GM12878 (cell line): Measurements from ENCODE around the gene RABGEF1. TPM values are rescaled to one million over a fixed set of nuclear protein-coding genes. Genes with fewer than 3 reads are reported as not detected.

ENCODE experiments used
- ATAC-seq: fragments of 200-7000 bp; cut with Tn5 transposase; 3 replicates; pipeline ENCODE4 v1.9.1; 2020; ENCODE audit warnings: mild to moderate bottlenecking, moderate library complexity
- BruUV-seq: library from RNA; stranded (reverse); fragments of 400-500 nt; replicated peaks from 2 replicates; lab custom pipeline; 2021; lab: Mats Ljungman, UMichigan
- CTCF ChIA-PET: fragments of 300-600 bp; sonication (Branson Sonifier 250); formaldehyde crosslinking; extraction: SDS; loops from one replicate; lab custom pipeline; 2021; ENCODE audit warnings: inconsistent platforms; lab: Yijun Ruan, JAX
- POLR2A ChIA-PET: fragments of 350-600 bp; formaldehyde crosslinking; extraction: SDS; loops from one replicate; lab custom pipeline; 2021; ENCODE audit warnings: inconsistent platforms; lab: Charles Lee
- RAD21 ChIA-PET: fragments of 300-600 bp; sonication (Branson Sonifier 250); formaldehyde crosslinking; loops from one replicate; lab custom pipeline; 2023; ENCODE audit warnings: antibody characterized with exemption; ENCODE audit not compliant: unreplicated experiment; lab: Charles Lee
- SMC1A ChIA-PET: fragments of 300-600 bp; sonication (Branson Sonifier 250); formaldehyde crosslinking; loops from one replicate; lab custom pipeline; 2023; ENCODE audit not compliant: unreplicated experiment, uncharacterized antibody; lab: Charles Lee
- DNase-seq: peaks from one replicate; pipeline ENCODE4 v3.0.0-alpha.2; 2011; ENCODE audit warnings: low read depth, low spot score
- FAIRE-seq: peaks from 3 replicates; lab custom pipeline; 2011; peaks lifted over from hg19 to GRCh38; lab: Jason Lieb, UNC
- H2AFZ ChIP-seq: 2 replicates; pipeline ENCODE4 v1.6.0; 2011; ENCODE audit warnings: low read depth, low read length, control low read depth; ENCODE audit not compliant: control insufficient read depth
- H3K27ac ChIP-seq: 2 replicates; pipeline ENCODE4 v1.5.1; 2011; ENCODE audit warnings: control low read depth; ENCODE audit not compliant: control insufficient read depth, insufficient read depth
- H3K27me3 ChIP-seq, 2 experiments: replicated peaks in 1 of 2; 2 replicates each; pipeline versions ENCODE4 v1.6.0 to v1.6.1; 2011; ENCODE audit warnings: low read length in 1 of 2; ENCODE audit not compliant: control insufficient read depth in 2 of 2, insufficient read depth in 2 of 2
- H3K36me3 ChIP-seq, 2 experiments: 2 replicates each; pipeline ENCODE4 v1.5.1; 2011; ENCODE audit warnings: low read length in 1 of 2; ENCODE audit not compliant: control insufficient read depth in 2 of 2, insufficient read depth in 2 of 2
- H3K4me1 ChIP-seq: 2 replicates; pipeline ENCODE4 v1.6.1; 2011; ENCODE audit warnings: mild to moderate bottlenecking, low read length, moderate library complexity, mixed read lengths; ENCODE audit not compliant: control insufficient read depth, insufficient read depth
- H3K4me2 ChIP-seq: 2 replicates; pipeline ENCODE4 v1.6.0; 2011; ENCODE audit warnings: control low read depth; ENCODE audit not compliant: control insufficient read depth, insufficient read depth
- H3K4me3 ChIP-seq: fragments of 200-600 bp; sonication (generic); 2 replicates; pipeline ENCODE4 v1.5.1; 2016
- H3K79me2 ChIP-seq: 2 replicates; pipeline ENCODE4 v1.6.0; 2011; ENCODE audit warnings: low read length; ENCODE audit not compliant: control insufficient read depth, insufficient read depth
- H3K9ac ChIP-seq: 2 replicates; pipeline ENCODE4 v1.8.0; 2011; ENCODE audit warnings: low read length, control low read depth, mixed read lengths; ENCODE audit not compliant: control insufficient read depth, insufficient read depth
- H3K9me3 ChIP-seq: replicated peaks from 3 replicates; pipeline ENCODE4 v1.5.1; 2011; ENCODE audit warnings: mild to moderate bottlenecking, low read length; ENCODE audit not compliant: control insufficient read depth, insufficient read depth
- H4K20me1 ChIP-seq: 2 replicates; pipeline ENCODE4 v1.6.0; 2011; ENCODE audit not compliant: control insufficient read depth, insufficient read depth
- BACH1 ChIP-seq: fragments of 450-650 bp; IDR thresholded peaks from 2 replicates; pipeline ENCODE4 v1.6.1; 2017; ENCODE audit warnings: mild to moderate bottlenecking, borderline replicate concordance
- JUND ChIP-seq: IDR thresholded peaks from 2 replicates; pipeline ENCODE4 v1.6.1; 2012; ENCODE audit warnings: low read depth, mild to moderate bottlenecking, low read length, improper control_type of control experiment, moderate library complexity
- NFYA ChIP-seq: IDR thresholded peaks from 2 replicates; pipeline ENCODE4 v1.6.1; 2011; ENCODE audit warnings: low read depth, mild to moderate bottlenecking, low read length, improper control_type of control experiment, borderline replicate concordance
- SP1 ChIP-seq: IDR thresholded peaks from one replicate; pipeline ENCODE4 v1.6.1; 2011; ENCODE audit warnings: low read depth, low read length
- WGBS: methylation state at CpG from one replicate; pipeline ENCODE4 v1.1.6; 2016; ENCODE audit warnings: low lambda C conversion rate; ENCODE audit not compliant: insufficient replicate concordance, insufficient coverage; ENCODE audit errors: missing lambda C conversion rate; 5-methylcytosine and 5-hydroxymethylcytosine counted together
- in situ Hi-C: fragments of 300-500 bp; cut with MboI; formaldehyde crosslinking; loops from 9 replicates; pipeline ENCODE4 v1.14.3; 2018; ENCODE audit warnings: mixed read lengths
- intact Hi-C: fragments of 100-400 bp; cut with micrococcal nuclease; formaldehyde crosslinking; loops from one replicate; pipeline ENCODE4 v1.14.2; 2022; ENCODE audit not compliant: unreplicated experiment
- polyA plus RNA-seq, 11 experiments: library from polyadenylated mRNA; depleted of rRNA in 4 of 11; unstranded in 6 of 11; stranded (reverse) in 5 of 11; fragments of >200 nt; fragmentation: Nextera tagmentation in 4 of 11; fragmentation: Illumina TruSeq in 1 of 11; extraction: Ambion mirVana in 4 of 11; extraction: Trizol in 1 of 11; gene quantifications; 1 replicate in 1 of 11; 2 replicates in 10 of 11; pipeline versions ENCODE4 v1.2.1 to v1.2.3, GENCODE V29; 2011 to 2016; ENCODE audit warnings: inconsistent platforms in 2 of 11, missing spikeins in 2 of 11, low read depth in 1 of 11
- total RNA-seq, 4 experiments: library from RNA; depleted of rRNA in 3 of 4; stranded (reverse); fragments of >200 nt in 3 of 4; fragmentation: Illumina TruSeq in 1 of 4; extraction: Trizol in 1 of 4; gene quantifications; 2 replicates each; pipeline versions ENCODE4 v1.2.1 to v1.2.3, GENCODE V29; 2013 to 2021
- TF ChIP-seq, protein P1 (sequence below): fragments of 450-650 bp; conservative IDR thresholded peaks from 2 replicates; pipeline ENCODE4 v1.6.1; 2017; ENCODE audit warnings: mild to moderate bottlenecking, moderate library complexity
- TF ChIP-seq, protein P2 (sequence below): IDR thresholded peaks from 2 replicates; pipeline ENCODE4 v1.6.1; 2011; ENCODE audit warnings: borderline replicate concordance, low read depth, mild to moderate bottlenecking, moderate library complexity, low read length; ENCODE audit not compliant: insufficient read depth, poor library complexity, severe bottlenecking
- TF ChIP-seq, protein P3 (sequence below): IDR thresholded peaks from 2 replicates; pipeline ENCODE4 v1.6.1; 2012; ENCODE audit warnings: improper control_type of control experiment, low read depth, low read length; ENCODE audit not compliant: insufficient replicate concordance

The RABGEF1 gene
- total and polyA plus RNA-seq, 10 of the 15 experiments (the other 5 are each of a cell fraction or from before 2014, with no cell fraction given): 10.2 to 36.4 (median 26.1) TPM

DNA sequence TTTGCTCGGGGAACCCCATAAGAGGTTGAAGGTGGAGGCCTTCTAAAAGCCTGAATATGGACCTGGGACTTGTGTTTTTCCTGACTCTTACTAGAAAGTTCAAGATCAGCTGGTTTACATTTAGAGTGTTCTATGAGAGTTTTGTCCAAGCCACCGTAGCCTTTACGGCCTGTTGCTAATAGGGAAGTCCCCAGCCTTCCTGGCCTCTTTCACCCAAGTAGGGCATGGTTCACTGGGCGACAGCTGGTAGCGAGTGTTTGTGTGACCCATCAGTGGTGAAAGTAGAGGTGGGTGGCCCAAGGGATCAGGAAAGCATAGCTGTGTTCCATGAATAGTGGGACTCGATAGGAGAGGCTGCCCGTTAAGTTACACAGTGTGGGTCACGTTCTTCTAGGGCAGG lies 60.1 kb downstream of the RABGEF1 start:
- POLR2A ChIA-PET: no interaction called here
- in situ Hi-C loops (no loop called here), intact Hi-C loops (no loop called here)
- Histone ChIP-seq H3K9ac (no peak overlapping the region), H3K27ac (no peak overlapping the region), H3K9me3 (no peaks in the 10 kb centered on the region), H3K4me1 (no peaks in the 10 kb centered on the region), H3K36me3 (peaks cover 8 to 35% of the 10 kb centered on the region in 2 experiments), H3K27me3 (no peaks in the 10 kb centered on the region), H2AFZ (no peak overlapping the region), H3K79me2 (no peaks in the 10 kb centered on the region), H4K20me1 (no peaks in the 10 kb centered on the region), H3K4me2 (no peak overlapping the region), H3K4me3 (no peak overlapping the region)
- RAD21 ChIA-PET: interaction anchor here (0.6 kb wide), 1 partner anchor 12 kb away, joined by 3 read pairs; no protein-coding TSS in a partner anchor
- ATAC-seq (no peak; the same call in 2 of the 3 replicates), FAIRE-seq (no peak), DNase-seq (no peak)
- no TSS peak for BruUV-seq
- SMC1A ChIA-PET: no interaction called here
- TF ChIP-seq SP1: no peak
- TF ChIP-seq, protein P1, sequence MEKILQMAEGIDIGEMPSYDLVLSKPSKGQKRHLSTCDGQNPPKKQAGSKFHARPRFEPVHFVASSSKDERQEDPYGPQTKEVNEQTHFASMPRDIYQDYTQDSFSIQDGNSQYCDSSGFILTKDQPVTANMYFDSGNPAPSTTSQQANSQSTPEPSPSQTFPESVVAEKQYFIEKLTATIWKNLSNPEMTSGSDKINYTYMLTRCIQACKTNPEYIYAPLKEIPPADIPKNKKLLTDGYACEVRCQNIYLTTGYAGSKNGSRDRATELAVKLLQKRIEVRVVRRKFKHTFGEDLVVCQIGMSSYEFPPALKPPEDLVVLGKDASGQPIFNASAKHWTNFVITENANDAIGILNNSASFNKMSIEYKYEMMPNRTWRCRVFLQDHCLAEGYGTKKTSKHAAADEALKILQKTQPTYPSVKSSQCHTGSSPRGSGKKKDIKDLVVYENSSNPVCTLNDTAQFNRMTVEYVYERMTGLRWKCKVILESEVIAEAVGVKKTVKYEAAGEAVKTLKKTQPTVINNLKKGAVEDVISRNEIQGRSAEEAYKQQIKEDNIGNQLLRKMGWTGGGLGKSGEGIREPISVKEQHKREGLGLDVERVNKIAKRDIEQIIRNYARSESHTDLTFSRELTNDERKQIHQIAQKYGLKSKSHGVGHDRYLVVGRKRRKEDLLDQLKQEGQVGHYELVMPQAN: no peak
- WGBS: 71% methylated on average over 8 of the region's 8 CpGs
- CTCF ChIA-PET: interaction anchor here (0.8 to 1.1 kb wide), 2 partner anchors 16 to 184 kb away, joined by 3 read pairs; no protein-coding TSS in a partner anchor

DNA sequence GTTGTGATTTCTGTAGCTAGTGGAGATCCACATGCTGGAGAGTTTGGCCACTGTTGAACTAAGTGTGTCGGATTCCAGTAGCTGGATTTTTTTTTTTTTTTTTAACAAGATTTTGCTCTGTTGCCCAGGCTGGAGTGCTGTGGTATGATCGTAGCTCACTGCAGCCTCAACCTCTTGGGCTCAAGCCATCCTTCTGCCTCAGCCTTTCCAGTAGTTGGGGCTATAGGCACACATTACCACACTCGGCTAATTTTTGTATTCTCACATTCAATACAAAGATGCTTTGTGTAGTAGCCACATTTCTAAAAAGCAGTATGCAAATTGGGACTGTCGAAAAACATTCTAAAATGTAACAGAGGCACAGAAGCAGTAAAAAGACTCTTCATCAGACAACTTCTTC lies 63.5 kb downstream of the RABGEF1 start:
- ChIA-PET CTCF (no interaction called here), POLR2A (interaction anchor here (1.0 kb wide), 1 partner anchor 186 kb away, joined by 3 read pairs; no protein-coding TSS in a partner anchor), RAD21 (no interaction called here), SMC1A (no interaction called here)
- no TSS peak for BruUV-seq
- Histone ChIP-seq H3K9ac (no peak overlapping the region), H3K79me2 (no peaks in the 10 kb centered on the region), H3K27ac (no peak overlapping the region), H2AFZ (no peak overlapping the region), H3K27me3 (no peaks in the 10 kb centered on the region), H3K4me1 (no peaks in the 10 kb centered on the region), H3K36me3 (peaks cover 17 to 36% of the 10 kb centered on the region in 2 experiments; a peak in 3 of 4 replicates), H4K20me1 (no peaks in the 10 kb centered on the region), H3K4me3 (no peak overlapping the region), H3K4me2 (no peak overlapping the region), H3K9me3 (no peaks in the 10 kb centered on the region)
- intact Hi-C loops: no loop called here
- 80% methylated on average over 4 of the region's 4 CpGs for WGBS
- DNase-seq: no peak
- no peak for FAIRE-seq
- ATAC-seq: no peak
- in situ Hi-C loops: no loop called here
- TF ChIP-seq, protein P2, sequence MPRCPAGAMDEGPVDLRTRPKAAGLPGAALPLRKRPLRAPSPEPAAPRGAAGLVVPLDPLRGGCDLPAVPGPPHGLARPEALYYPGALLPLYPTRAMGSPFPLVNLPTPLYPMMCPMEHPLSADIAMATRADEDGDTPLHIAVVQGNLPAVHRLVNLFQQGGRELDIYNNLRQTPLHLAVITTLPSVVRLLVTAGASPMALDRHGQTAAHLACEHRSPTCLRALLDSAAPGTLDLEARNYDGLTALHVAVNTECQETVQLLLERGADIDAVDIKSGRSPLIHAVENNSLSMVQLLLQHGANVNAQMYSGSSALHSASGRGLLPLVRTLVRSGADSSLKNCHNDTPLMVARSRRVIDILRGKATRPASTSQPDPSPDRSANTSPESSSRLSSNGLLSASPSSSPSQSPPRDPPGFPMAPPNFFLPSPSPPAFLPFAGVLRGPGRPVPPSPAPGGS: no peak
- no peak for TF ChIP-seq BACH1
- no peak for TF ChIP-seq JUND
- TF ChIP-seq, protein P3, sequence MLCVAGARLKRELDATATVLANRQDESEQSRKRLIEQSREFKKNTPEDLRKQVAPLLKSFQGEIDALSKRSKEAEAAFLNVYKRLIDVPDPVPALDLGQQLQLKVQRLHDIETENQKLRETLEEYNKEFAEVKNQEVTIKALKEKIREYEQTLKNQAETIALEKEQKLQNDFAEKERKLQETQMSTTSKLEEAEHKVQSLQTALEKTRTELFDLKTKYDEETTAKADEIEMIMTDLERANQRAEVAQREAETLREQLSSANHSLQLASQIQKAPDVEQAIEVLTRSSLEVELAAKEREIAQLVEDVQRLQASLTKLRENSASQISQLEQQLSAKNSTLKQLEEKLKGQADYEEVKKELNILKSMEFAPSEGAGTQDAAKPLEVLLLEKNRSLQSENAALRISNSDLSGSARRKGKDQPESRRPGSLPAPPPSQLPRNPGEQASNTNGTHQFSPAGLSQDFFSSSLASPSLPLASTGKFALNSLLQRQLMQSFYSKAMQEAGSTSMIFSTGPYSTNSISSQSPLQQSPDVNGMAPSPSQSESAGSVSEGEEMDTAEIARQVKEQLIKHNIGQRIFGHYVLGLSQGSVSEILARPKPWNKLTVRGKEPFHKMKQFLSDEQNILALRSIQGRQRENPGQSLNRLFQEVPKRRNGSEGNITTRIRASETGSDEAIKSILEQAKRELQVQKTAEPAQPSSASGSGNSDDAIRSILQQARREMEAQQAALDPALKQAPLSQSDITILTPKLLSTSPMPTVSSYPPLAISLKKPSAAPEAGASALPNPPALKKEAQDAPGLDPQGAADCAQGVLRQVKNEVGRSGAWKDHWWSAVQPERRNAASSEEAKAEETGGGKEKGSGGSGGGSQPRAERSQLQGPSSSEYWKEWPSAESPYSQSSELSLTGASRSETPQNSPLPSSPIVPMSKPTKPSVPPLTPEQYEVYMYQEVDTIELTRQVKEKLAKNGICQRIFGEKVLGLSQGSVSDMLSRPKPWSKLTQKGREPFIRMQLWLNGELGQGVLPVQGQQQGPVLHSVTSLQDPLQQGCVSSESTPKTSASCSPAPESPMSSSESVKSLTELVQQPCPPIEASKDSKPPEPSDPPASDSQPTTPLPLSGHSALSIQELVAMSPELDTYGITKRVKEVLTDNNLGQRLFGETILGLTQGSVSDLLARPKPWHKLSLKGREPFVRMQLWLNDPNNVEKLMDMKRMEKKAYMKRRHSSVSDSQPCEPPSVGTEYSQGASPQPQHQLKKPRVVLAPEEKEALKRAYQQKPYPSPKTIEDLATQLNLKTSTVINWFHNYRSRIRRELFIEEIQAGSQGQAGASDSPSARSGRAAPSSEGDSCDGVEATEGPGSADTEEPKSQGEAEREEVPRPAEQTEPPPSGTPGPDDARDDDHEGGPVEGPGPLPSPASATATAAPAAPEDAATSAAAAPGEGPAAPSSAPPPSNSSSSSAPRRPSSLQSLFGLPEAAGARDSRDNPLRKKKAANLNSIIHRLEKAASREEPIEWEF: no peak
- no peak for TF ChIP-seq NFYA
